Measurements from ENCODE around the gene HIVEP3.

GRCh38 chr1:41710980-41711379 is 207.7 kb downstream of the HIVEP3 start:
- TF ChIP-seq, protein P1, sequence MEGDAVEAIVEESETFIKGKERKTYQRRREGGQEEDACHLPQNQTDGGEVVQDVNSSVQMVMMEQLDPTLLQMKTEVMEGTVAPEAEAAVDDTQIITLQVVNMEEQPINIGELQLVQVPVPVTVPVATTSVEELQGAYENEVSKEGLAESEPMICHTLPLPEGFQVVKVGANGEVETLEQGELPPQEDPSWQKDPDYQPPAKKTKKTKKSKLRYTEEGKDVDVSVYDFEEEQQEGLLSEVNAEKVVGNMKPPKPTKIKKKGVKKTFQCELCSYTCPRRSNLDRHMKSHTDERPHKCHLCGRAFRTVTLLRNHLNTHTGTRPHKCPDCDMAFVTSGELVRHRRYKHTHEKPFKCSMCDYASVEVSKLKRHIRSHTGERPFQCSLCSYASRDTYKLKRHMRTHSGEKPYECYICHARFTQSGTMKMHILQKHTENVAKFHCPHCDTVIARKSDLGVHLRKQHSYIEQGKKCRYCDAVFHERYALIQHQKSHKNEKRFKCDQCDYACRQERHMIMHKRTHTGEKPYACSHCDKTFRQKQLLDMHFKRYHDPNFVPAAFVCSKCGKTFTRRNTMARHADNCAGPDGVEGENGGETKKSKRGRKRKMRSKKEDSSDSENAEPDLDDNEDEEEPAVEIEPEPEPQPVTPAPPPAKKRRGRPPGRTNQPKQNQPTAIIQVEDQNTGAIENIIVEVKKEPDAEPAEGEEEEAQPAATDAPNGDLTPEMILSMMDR (conservative IDR thresholded peaks at IDR 0.05), result no peak
- TF ChIP-seq EZH2 (IDR thresholded peaks at IDR 0.05; ENCODE audit: low read depth), result no peak
